GM19395 (cell line): ENCODE data around the gene NPTX1.

Experiments
- ATAC-seq: cut with Tn5 transposase; IDR thresholded peaks from one replicate; pipeline ENCODE4 v1.9.1; 2021; ENCODE audit warnings: mild to moderate bottlenecking, moderate library complexity; ENCODE audit not compliant: unreplicated experiment

The NPTX1 gene

GRCh38 chr17:80504686-80505413, 28.4 kb upstream of the NPTX1 start:
- no peak for ATAC-seq

- ATAC-seq, result no peak
These were observed 27.5 kb upstream of the NPTX1 start for GRCh38 chr17:80503921-80504320.

DNA sequence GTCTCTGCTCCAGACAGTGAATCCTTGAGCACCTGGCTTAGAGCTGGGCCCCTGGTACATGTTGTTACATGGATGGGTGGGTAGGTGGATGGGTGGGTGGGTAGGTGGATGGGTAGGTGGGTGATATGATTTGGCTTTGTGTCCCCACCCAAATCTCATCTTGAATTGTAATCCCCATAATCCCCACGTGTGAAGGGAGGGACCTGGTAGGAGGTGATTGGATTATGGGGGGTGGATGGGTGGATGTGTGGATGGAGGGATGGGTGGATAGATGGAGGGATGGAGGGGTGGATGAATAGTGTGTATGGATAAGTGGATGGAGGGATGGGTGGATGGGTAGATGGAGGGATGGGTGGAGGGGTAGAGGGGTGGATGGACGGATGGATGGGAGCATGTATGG, 26.6 kb upstream of the NPTX1 start:
- ATAC-seq, result no peak

DNA sequence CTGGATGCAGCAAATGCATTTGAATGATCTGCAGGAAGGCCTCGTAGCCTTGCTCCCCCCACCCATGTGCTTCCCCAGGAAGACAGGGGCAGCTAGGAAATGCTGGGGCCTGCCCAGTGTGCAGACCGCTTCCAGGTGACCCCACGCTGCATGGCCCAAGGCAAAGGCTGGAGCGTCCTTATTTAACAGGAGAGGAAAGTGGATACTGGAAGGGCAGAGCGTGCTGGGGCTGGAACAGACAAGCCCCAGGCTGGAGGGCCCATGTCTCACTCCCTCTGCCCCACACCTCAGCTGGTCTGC, 26.1 kb upstream of the NPTX1 start:
- no peak for ATAC-seq

GRCh38 chr17:80501741-80502577, 25.6 kb upstream of the NPTX1 start:
- no peak for ATAC-seq

DNA sequence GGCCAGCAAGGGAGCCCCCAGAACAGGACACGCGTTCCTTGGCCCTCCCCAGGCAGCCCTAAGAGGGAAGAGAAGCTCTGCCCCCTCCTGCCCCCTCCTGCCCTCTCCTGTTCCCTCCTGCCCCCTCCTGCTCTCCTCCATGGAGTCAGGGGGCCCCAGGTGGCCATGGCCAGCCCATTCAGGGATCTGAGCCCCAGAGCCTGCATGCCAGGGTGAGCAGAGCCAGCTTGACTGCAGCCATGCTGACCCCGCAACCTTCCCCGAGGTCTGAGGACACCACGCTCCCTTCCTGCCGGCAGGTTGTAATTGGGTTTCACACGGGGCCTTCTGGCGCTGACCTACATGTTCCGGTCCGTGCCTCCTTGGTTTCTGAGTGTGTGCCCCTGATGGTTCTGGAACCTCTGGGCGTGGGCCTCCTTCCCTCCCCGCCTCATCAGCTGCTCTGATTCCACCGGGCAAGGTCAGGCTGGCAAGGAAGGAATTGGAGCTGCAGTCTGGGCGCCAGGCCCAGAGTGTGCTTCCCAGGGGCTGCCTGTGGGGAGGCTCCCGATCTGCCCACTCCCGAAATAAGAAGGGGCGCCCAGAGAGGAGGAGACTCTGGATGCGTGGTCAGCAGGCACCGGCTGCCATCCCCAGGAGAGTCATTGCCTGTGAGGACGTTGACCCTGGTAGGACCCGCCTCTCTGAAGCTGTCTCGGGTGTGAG, 23.7 kb upstream of the NPTX1 start:
- ATAC-seq, result no peak

DNA sequence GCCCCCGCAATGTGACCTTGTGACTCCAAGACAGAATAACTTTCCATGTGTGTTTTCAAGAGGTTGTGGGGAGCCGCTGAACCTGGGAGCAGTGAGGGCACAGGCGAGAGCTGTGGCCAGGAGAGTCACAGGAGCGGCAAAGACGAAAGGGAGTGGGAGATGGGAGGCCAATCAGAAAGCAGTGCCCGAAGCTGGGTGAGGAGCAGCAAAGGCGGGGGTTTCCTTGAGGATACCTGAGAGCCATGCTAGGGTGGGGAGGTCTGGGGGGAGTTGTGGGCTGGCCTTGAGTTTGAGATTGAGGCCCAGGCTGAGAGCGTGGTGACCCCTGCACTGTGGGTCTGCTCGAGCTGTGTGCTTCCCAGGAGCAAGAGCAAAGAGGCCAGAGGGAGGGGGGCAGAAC, 23.2 kb upstream of the NPTX1 start:
- no peak for ATAC-seq

GRCh38 chr17:80498920-80499410, 22.6 kb upstream of the NPTX1 start:
- no peak for ATAC-seq

DNA sequence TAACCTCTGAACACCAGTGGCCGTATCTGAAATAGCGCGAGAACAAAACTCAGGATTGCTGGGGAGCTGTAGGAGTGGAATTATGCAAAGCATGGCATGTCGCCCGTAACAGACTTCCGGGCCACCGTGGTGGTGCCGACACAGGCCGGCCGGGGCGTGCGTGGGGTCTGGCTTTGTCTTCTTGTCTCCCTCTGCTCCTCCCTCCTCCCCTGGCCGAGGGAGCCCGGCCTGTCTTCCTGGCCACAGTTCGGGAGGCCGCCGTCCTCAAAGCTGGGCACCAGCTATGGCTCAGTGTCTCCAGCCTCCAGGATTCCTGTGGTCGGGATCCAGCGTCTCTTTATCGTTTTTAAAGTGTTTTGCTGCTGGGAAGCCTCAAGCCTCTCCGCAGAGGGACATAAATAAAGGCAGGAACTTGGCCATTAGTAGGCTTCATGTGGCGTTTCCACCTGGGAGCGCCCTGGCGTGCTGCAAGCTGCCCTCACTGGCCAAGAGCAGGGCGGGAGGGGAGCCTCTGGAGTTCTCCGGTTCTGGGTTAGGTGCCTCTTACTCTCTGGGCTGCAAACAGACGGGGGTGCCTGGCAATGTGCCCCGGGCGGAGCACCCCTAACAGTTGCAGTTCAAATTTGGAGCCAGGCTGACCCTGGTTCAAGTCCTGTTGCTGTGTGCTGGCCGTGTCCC, 22.0 kb upstream of the NPTX1 start:
- ATAC-seq, result no peak

DNA sequence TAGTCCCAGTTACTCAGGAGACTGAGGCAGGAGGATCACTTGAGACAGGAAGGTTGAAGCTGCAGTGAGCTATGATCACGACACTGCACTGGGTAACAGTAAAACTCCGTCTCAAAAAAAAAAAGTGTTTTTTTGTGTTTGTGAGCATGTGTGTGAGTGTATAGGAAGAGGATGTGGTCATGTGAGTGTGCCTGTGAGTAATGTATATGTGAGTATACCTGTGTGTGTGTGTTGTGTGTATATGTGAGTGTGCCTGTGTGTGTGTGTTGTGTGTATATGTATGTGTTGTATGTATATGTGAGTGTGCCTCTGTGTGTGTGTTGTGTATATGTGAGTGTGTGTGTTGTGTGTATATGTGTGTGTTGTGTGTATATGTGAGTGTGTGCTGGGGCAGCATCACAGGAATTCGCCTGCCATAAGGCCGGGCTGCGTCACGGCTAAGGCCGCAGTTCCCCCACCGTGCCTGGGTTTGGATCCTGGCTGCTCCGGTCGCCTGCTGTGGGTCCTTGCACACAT, 21.4 kb upstream of the NPTX1 start:
- ATAC-seq, result no peak

DNA sequence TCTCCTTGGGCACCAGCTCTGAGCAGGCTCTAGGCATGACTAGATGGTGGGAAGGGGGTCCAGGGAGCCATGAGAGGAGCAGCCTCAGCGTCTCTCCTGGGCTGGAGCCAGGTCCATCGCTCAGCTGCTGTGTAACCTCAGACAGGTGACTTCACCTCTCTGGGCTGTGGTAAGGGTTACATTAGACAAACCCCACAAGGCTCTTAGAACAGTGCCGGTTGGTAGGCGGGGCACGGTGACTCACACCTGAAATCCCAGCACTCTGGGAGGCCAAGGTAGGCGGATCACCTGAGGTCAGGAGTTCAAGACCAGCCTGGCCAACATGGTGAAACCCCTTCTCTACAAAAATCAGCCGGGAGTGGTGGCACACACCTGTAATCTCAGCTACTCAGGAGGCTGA, 18.1 kb upstream of the NPTX1 start:
- ATAC-seq, result no peak

GRCh38 chr17:80492343-80493136, 16.1 kb upstream of the NPTX1 start:
- ATAC-seq, result no peak

DNA sequence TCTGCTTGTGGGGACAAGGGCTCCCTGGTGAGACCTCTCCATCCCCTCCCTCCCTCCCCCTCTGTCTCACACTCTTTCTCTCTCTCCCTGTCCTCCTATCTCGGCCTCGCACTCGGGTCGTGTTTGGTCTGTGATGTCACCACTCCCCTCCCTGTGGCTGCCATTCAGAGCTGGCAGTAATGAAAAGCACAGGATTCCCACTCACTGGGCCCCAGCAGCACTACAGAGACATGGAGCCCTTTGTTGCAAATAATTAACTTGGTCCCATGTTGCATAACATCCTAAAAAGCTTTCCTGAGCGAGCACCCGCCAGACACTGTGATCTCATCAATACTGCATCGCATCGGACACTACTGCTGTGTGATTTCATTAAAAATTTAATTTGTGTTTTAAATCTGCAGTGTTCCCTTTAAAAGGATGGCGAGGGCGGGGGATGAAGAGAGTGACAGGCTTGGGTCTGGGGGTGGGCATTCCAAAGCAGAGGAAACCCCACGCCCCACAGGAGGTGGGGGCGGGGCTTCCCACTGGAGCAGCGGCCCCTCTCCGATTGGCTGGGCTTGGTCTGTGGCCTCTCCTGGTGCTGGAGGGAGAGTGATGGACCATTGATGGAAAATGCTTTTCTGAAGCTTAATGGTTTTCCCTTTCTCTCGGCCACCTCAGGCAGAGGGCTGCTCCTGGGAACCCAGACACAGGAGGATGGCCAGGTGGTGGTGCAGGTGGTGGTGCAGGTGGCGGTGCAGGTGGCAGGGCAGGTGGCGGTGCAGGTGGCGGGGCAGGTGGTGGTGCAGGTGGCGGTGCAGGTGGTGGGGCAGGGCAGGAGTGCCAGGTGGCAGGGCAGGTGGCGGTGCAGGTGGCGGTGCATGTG, 15.3 kb upstream of the NPTX1 start:
- ATAC-seq, result no peak

- ATAC-seq, result no peak
These were observed 11.1 kb upstream of the NPTX1 start for GRCh38 chr17:80487511-80487910.

GRCh38 chr17:80486692-80487091, 10.3 kb upstream of the NPTX1 start:
- ATAC-seq, result no peak

- ATAC-seq, result no peak
These were observed 9.4 kb upstream of the NPTX1 start for GRCh38 chr17:80485846-80486245.

- no peak for ATAC-seq
These were observed 6.3 kb upstream of the NPTX1 start for GRCh38 chr17:80482555-80483308.

GRCh38 chr17:80482058-80482318, 5.6 kb upstream of the NPTX1 start:
- no peak for ATAC-seq
